Common myeloid progenitor, CD34-positive (primary cell): ENCODE results near the gene FRMD7.

Experiments
- CTCF ChIA-PET: fragments of 350-600 bp; sonication (Branson Sonifier 250); formaldehyde crosslinking; loops from one replicate; lab custom pipeline; 2021; ENCODE audit warnings: antibody characterized with exemption; lab: Charles Lee
- POLR2A ChIA-PET: fragments of 350-600 bp; sonication (Branson Sonifier 250); formaldehyde crosslinking; loops from one replicate; lab custom pipeline; 2021; ENCODE audit warnings: antibody characterized with exemption; lab: Charles Lee
- DNase-seq, 3 donors: peaks; one replicate each; pipeline versions ENCODE4 v3.0.0 to v3.0.0-alpha.2; 2013
- H3K27ac ChIP-seq, 2 experiments: 1 replicate in 1 of 2; 2 replicates in 1 of 2; pipeline ENCODE4 v1.7.0; 2013; ENCODE audit warnings: inconsistent platforms in 2 of 2, low read length in 2 of 2, mild to moderate bottlenecking in 2 of 2, low read depth in 1 of 2, moderate library complexity in 1 of 2; ENCODE audit not compliant: severe bottlenecking in 2 of 2, insufficient read depth in 1 of 2, poor library complexity in 1 of 2
- H3K27me3 ChIP-seq, 5 experiments: replicated peaks in 2 of 5; 1 replicate in 3 of 5; 2 replicates in 2 of 5; pipeline versions ENCODE4 v1.6.1 to v1.7.0; 2013; ENCODE audit warnings: low read length in 4 of 5, mild to moderate bottlenecking in 2 of 5, moderate library complexity in 2 of 5, inconsistent platforms in 1 of 5; ENCODE audit not compliant: insufficient read depth in 5 of 5, control insufficient read depth in 4 of 5
- H3K36me3 ChIP-seq, 4 experiments: 1 replicate in 2 of 4; 2 replicates in 2 of 4; pipeline versions ENCODE4 v1.6.1 to v1.7.0; 2013; ENCODE audit warnings: low read length in 3 of 4, control low read depth in 1 of 4, mild to moderate bottlenecking in 1 of 4; ENCODE audit not compliant: control insufficient read depth in 4 of 4, insufficient read depth in 4 of 4
- H3K4me1 ChIP-seq, 4 experiments: 1 replicate in 3 of 4; 2 replicates in 1 of 4; pipeline versions ENCODE4 v1.6.1 to v1.7.1; 2013; ENCODE audit warnings: low read length in 3 of 4, mild to moderate bottlenecking in 3 of 4, control low read depth in 1 of 4, inconsistent platforms in 1 of 4, moderate library complexity in 1 of 4; ENCODE audit not compliant: control insufficient read depth in 4 of 4, insufficient read depth in 4 of 4; ENCODE audit errors: control extremely low read depth in 1 of 4
- H3K4me3 ChIP-seq, 7 experiments: 1 replicate in 4 of 7; 2 replicates in 3 of 7; pipeline versions ENCODE4 v1.5.1 to v1.7.0; 2013; ENCODE audit warnings: mild to moderate bottlenecking in 7 of 7, low read length in 6 of 7, moderate library complexity in 6 of 7, inconsistent platforms in 2 of 7, low read depth in 2 of 7, control low read depth in 1 of 7; ENCODE audit not compliant: insufficient read depth in 4 of 7, control insufficient read depth in 1 of 7; ENCODE audit errors: extremely low read depth in 1 of 7
- H3K9me3 ChIP-seq, 5 experiments: 1 replicate in 4 of 5; 2 replicates in 1 of 5; pipeline versions ENCODE4 v1.6.1 to v1.7.1; 2013; ENCODE audit warnings: low read length in 4 of 5, mild to moderate bottlenecking in 2 of 5, inconsistent platforms in 1 of 5, low read depth in 1 of 5, moderate library complexity in 1 of 5; ENCODE audit not compliant: control insufficient read depth in 4 of 5, insufficient read depth in 2 of 5; ENCODE audit errors: control extremely low read depth in 1 of 5
- WGBS: methylation state at CpG from one replicate; pipeline ENCODE4 v1.1.5; 2013; ENCODE audit not compliant: insufficient coverage; 5-methylcytosine and 5-hydroxymethylcytosine counted together

FRMD7 gene

DNA sequence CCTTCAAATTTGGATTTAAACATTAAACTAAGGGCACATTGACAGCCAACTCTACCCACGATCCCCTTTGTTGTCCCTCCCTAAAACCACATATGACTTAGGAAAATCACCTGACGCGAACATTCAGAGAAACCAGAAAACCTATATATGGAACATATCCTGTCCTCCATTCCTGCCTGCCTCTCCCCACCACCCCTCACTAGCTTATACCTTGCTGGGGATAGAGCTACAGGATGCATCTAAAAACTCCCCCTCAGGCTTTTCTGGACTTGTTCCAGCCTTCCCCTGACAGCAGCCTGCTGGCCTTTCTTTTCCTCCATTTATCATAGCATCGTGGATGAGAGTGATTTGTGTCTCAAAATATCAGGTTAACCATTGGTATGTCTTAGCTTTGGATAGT lies 96.0 kb downstream of the FRMD7 start:
- Histone ChIP-seq H3K4me3 (no peak overlapping the region), H3K4me1 (peaks cover 3 to 39% (median 17%) of the 10 kb centered on the region in 4 experiments), H3K27ac (no peak overlapping the region), H3K27me3 (peaks cover 0 to 5% (median 0%) of the 10 kb centered on the region in 5 experiments), H3K36me3 (peaks cover 0 to 3% (median under 1%) of the 10 kb centered on the region in 4 experiments), H3K9me3 (no peaks in the 10 kb centered on the region)
- ChIA-PET POLR2A (no interaction called here), CTCF (interaction anchor here (0.8 to 2.0 kb wide), 3 partner anchors 8 to 46 kb away, joined by 3 to 4 read pairs (median 3); no protein-coding TSS in a partner anchor)
- no peak for DNase-seq
- WGBS: 44% methylated on average over 3 of the region's 4 CpGs

- H3K4me1 ChIP-seq: peaks cover 3 to 44% (median 15%) of the 10 kb centered on the region in 4 experiments
- H3K27ac ChIP-seq: no peak overlapping the region
- no peak for DNase-seq
- POLR2A ChIA-PET: no interaction called here
- CTCF ChIA-PET: no interaction called here
- no peaks in the 10 kb centered on the region for H3K9me3 ChIP-seq
- peaks cover 0 to 5% (median 0%) of the 10 kb centered on the region in 5 experiments for H3K27me3 ChIP-seq
- peaks cover 0 to 3% (median under 1%) of the 10 kb centered on the region in 4 experiments for H3K36me3 ChIP-seq
- H3K4me3 ChIP-seq: no peak overlapping the region
Observed at GRCh38 chrX:132030264-132030663, 97.6 kb downstream of the FRMD7 start.
